HTERT RPE-1 (cell line): Measurements from ENCODE around the gene ARHGAP28.
"Not testable (repeated sequence)": the region's sequence is repeated elsewhere in the genome, so short reads cannot be mapped to it uniquely, and the experiment has no call there.

Source experiments
- in situ Hi-C: fragments of 300-500 bp; cut with MboI; formaldehyde crosslinking; loops from 4 replicates; pipeline ENCODE4 v1.14.3; 2020; ENCODE audit warnings: low sequenced_read_pairs

The ARHGAP28 gene

GRCh38 chr18:6763524-6763923 is 34.0 kb downstream of the ARHGAP28 start:
- in situ Hi-C loops = no loop called here

DNA sequence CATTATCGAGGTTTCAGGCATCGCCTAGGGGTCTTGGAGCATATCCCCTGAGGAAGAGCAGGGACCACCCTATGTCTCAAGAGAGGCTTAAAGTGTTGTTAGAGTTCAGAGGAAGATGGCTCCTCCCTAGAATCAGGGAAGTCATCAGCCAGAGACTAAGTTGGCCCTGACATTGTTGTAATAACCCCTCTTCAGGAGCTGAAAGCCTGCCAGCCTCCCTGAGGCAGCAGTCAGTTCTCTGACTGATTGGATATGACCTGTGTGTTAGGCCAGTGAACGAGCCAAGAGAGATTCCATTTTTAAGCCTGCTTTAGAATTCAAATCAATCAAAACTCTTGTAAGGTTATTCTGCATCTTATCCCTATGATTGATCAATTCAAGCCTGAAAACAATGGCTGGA is 34.9 kb downstream of the ARHGAP28 start:
- in situ Hi-C loops = no loop called here

GRCh38 chr18:6773777-6774176 is 44.3 kb downstream of the ARHGAP28 start:
- in situ Hi-C loops = no loop called here

- in situ Hi-C loops = no loop called here
Observed at GRCh38 chr18:6775237-6775636, 45.7 kb downstream of the ARHGAP28 start.

DNA sequence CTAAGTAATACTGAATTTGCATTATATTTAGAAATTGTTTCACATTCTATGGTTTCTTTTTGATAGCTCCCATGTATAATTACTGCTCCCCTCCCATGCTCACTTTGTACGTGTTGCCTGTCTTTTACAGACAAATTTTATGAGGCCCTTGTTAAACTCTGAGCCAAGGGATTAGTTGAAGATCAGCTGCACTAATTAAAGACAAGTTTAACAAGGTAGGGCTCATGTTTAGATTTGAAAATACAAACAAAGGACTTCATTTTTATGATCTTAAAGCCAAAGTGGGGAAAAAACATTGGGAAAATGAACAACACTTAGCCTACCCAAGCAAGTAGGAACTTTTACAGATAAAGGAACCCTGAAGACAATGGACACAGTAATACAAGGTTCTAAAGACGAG is 46.2 kb downstream of the ARHGAP28 start:
- in situ Hi-C loops = no loop called here

DNA sequence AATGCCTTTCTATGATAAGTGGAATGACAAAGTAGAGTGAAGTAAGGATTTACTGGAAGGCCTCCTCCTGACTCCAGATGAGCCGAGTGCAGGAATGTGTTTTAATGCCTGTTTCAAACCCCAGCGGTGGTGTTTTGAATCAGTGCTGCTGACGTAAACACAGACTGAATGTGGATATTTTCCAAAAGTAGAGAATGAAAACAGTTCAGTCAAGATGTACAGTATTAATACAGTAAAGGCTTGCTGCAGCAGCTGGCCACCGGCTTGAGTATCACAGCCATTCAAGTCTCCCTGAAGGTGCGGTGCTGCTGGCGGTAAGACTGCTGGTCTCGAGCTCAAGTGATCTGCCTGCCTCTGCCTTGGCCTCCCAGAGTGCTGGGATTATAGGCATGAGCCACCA is 46.7 kb downstream of the ARHGAP28 start:
- in situ Hi-C loops = no loop called here

GRCh38 chr18:6777509-6777908 is 48.0 kb downstream of the ARHGAP28 start:
- in situ Hi-C loops = no loop called here

DNA sequence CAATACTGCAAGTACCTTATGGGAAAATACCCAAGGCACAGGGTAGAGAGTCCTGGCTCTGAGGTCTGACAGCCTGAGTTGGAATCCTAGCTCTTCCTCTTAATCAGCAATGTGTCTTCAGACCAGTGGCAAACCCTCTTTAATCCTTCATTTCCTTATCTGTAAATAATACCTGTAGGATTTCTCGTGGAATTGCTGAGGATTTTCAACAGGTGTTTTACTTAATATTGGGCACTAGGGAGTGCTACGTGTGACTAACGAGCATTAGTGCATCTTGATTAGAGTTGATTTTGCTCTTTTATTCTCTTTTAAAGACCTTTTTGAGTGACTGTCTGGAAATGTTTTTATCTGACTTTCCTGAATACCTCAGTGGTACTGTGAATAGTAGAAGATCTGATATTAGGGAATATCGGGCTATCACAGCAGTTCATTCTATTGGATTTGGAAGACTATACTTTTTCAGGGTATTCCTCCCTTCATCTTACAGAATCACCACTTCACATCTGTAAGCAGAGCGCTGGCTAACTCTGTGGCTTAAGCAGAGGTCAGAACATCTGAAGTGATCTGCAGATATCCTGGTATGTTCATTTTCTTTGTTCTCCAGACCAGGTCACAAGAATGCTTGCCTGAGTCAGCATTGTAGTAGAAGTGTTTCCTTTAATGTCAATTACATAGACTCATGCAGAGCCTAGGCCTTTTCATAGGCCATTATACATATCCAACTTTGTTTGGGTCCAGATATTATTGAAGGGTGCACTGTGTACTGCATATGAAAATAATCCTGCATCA is 49.1 kb downstream of the ARHGAP28 start:
- in situ Hi-C loops = no loop called here

- in situ Hi-C loops = no loop called here
Observed at GRCh38 chr18:6781142-6781714, 51.7 kb downstream of the ARHGAP28 start.

DNA sequence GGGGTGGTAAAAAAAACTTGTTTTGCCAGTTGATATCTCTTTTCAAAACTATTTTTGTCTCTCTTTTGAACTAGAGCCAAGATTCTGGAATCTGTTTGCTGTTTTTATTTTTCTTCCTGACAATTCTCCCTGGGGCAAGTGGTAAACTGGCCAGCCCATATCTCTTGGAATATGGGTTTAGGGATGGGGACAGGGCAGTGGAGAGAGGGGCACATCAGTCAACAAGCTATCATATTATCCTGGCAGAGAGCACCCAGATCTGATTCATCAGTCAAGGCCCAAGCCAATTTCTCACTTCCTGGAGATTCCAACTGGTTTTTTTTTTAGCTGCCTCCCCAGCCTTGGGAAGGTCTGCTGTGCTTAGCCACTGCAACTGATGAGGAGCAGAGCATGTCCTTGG is 52.3 kb downstream of the ARHGAP28 start:
- in situ Hi-C loops = no loop called here

DNA sequence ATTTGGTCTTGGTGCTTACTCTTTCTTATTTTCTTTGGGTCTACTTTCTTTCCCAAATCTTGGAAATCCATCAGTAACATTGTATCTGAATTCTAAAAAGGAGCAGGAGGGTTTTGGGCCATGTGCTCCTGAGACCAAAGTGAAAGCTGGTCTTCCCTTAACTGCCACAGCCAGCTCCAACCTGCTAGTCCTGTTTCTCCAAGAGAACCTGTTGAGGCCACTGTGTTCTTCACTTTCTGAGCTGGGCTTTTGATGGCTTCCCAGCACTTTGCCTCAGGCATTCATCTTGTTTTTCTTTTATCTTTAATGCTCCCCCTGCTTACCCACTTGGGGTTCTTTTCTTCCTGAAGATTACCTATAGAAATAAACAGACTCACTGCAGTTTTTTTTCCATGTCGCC is 53.3 kb downstream of the ARHGAP28 start:
- in situ Hi-C loops = no loop called here

GRCh38 chr18:6784046-6784445 is 54.5 kb downstream of the ARHGAP28 start:
- in situ Hi-C loops = no loop called here

- in situ Hi-C loops = no loop called here
Observed at GRCh38 chr18:6785001-6785400, 55.5 kb downstream of the ARHGAP28 start.

- in situ Hi-C loops = no loop called here
Observed at GRCh38 chr18:6785411-6785810, 55.9 kb downstream of the ARHGAP28 start.

GRCh38 chr18:6792391-6792790 is 62.9 kb downstream of the ARHGAP28 start:
- in situ Hi-C loops = no loop called here

GRCh38 chr18:6793455-6793854 is 63.9 kb downstream of the ARHGAP28 start:
- in situ Hi-C loops = no loop called here

DNA sequence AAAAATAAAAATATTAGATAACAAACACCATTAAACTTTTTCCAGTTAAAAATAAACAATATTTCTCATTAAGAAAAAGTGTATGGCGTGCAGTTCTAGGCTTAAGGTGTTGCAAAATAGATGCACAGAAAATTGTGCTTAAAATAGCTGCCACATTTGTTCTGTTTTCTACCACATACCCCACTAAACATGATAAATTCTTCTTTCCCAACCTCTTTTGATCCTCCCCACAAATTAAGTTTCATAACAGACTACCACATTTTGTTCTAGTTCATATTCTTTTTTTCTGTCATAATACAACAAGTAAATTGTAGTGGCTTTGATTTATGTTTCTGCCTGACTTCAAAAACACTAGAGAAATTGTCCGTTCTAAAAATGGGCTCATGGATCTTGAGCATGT is 64.5 kb downstream of the ARHGAP28 start:
- in situ Hi-C loops = no loop called here

DNA sequence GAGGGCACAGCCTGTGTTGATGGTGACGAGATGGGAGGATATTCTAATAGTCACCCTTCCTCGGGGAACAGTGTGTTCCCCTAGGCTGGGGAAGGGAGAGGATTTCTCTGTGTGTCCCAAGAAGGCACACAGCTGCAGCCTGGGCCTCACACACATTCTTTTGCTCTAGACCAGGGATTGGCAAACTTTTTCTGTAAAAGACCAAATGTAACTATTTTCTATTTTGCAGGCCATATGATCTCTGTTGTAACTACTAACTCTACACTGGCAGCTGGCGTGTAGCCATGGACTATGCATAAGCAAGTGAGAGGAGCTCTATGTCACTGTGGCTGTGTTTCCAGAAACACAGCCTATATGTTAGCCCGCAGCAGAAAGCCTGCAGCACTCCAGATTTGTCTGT is 65.8 kb downstream of the ARHGAP28 start:
- in situ Hi-C loops = no loop called here

DNA sequence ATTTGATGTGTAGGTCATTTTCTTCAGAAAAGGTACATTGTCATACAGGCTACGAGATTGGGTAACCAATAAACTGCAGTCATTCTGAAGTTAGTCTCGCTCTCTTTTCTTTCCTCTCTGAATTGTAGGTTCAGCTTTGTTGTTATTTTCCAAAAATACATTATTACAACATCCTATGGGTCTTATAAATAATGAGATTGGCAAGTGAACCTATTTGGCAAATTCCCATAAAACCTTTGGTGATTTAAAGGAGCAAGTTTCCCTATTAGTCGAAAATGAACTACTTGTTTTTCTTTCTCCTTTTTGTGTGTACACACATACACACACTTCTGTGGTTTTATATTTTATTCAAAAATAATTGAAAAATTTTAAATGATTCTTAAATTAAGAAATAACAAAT is 67.0 kb downstream of the ARHGAP28 start:
- in situ Hi-C loops = no loop called here

GRCh38 chr18:6797171-6797570 is 67.7 kb downstream of the ARHGAP28 start:
- in situ Hi-C loops = no loop called here

DNA sequence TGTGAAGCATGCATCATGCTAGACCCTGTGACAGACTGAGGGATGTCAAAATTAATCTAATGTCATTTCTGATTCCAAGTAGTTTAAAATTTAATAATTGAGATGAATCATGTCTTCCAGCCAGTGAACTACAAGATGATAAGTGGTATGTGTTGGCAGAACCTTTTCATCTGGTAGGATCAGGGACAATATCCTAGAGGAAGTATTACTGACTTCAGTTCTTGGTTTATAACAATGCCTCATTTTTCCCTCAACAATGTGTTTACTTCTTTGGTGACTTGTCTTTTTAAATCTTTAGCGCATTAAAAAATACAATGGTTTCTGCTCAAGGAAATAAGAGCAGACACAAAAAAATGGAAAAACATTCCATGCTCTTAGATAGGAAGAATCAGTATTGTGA is 69.4 kb downstream of the ARHGAP28 start:
- in situ Hi-C loops = no loop called here

DNA sequence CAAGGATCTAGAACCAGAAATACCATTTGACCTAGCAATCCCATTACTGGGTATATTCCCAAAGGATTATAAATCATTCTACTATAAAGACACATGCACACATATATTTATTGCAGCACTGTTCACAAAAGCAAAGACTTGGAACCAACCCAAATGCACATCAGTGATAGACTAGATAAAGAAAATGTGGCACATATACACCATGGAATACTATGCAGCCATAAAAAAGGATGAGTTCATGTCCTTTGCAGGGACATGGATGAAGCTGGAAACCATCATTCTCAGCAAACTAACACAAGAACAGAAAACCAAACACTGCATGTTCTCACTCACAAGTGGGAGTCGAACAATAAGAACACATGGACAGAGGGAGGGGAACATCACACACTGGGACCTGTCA is 70.8 kb downstream of the ARHGAP28 start:
- in situ Hi-C loops = not testable (repeated sequence)
